ENCODE measurements around the gene RAI14.

The RAI14 gene

DNA sequence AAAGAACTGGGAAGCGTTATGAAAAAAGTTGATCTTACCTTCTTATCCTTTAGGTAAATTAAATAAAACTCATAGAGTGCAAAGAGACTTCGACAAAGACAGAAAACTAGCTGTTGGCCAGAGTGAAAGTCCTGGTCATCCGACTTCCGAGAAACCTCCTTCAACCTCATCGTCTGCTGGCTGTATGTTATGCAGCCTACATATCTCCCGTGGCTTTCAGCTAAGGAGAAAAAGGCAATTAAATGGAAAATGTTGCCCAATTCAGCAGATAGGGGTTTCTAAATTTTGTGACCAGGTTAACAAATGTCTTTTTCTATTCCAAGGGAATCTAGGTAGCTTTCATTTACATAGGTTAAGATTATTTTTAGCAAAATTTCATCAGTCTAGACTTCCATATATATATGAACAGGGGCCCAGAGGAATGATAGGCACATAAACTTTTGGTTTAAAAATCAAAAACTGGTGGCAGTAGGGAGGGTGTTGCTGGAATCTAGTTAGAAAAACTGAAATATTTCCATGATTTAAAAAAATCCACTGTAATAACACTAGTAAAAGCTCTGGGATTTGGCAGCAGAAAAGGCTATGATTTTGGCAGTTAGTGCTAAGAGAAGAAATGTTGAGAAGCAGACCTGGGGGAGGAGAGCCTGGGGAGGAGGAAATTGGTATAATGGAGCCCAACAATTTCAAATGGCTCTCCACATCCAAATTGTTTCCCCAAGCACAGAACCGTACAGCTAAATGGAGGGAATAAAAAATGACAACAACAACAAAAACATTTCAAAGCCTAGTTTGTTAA lies 32.1 kb downstream of the RAI14 start:
- TF ChIP-seq CTCF (IDR thresholded peaks at IDR 0.05): no peak

- TF ChIP-seq CTCF (IDR thresholded peaks at IDR 0.05): no peak
Measured at GRCh38 chr5:34690301-34690700, 34.2 kb downstream of the RAI14 start.

GRCh38 chr5:34690898-34691297 lies 34.8 kb downstream of the RAI14 start:
- no peak for TF ChIP-seq CTCF (IDR thresholded peaks at IDR 0.05)

GRCh38 chr5:34691326-34691725 lies 35.2 kb downstream of the RAI14 start:
- no peak for TF ChIP-seq CTCF (IDR thresholded peaks at IDR 0.05)

DNA sequence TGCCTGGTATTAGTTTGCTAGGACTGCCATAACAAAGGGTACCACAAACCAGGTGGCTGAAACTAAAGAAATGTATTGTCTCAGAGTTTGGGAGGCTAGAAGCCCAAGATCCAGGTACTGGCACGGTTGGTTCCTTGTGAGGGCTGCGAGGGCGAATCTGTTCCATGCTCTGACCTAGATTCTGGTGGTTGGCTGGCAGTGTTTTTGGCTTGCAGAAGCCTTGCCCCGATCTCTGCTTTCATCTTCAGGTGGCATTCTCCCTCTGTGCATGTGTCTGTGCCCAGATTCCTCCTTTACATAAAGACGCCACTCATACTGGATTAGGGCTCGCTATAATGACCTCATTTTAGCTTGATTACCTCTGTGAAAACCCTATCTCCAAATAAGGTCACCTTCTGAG lies 36.7 kb downstream of the RAI14 start:
- no peak for TF ChIP-seq CTCF (IDR thresholded peaks at IDR 0.05)

GRCh38 chr5:34694012-34694411 lies 37.9 kb downstream of the RAI14 start:
- TF ChIP-seq CTCF (IDR thresholded peaks at IDR 0.05): no peak

DNA sequence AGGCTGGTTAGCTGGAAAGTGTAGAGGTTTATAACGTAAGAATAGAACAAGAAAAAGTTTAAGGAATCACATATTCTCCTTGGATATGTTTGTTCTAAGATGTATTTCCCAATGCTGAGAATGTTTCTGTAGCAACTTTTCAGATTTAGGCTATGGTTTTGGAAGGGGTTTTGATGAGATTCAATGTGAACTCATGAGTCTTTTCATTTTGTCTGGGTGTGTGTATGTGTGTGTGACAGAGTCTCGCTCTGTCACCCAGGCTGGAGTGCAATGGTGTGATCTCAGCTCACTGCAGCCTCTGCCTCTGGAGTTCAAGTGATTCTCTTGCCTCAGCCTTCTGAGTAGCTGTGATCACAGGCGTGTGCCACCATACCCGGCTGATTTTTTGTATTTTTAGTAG lies 38.6 kb downstream of the RAI14 start:
- TF ChIP-seq CTCF (IDR thresholded peaks at IDR 0.05): no peak

Measured in LNCAP (cell line).